Activated B cell treated with CpG ODN at 0.5 μM for 24 hours (primary cell): ENCODE data around the gene POPDC2. TPM values are rescaled to one million over a fixed set of nuclear protein-coding genes. Genes with fewer than 3 reads are reported as not detected.

ENCODE experiments used
- ATAC-seq: fragments of 200-7000 bp; cut with Tn5 transposase; one replicate; pipeline ENCODE4 v1.10.0; 2021; ENCODE audit warnings: low read depth, mild to moderate bottlenecking, moderate library complexity
- CTCF ChIA-PET: fragments of 350-600 bp; sonication (Branson Sonifier 250); formaldehyde crosslinking; loops from one replicate; lab custom pipeline; 2021; ENCODE audit warnings: antibody characterized with exemption; lab: Charles Lee
- POLR2A ChIA-PET: fragments of 350-600 bp; sonication (Branson Sonifier 250); formaldehyde crosslinking; loops from one replicate; lab custom pipeline; 2021; ENCODE audit warnings: antibody characterized with exemption; lab: Charles Lee
- DNase-seq: peaks from one replicate; pipeline ENCODE4 v3.0.0; 2022
- H3K27ac Mint-ChIP-seq: one replicate; pipeline ENCODE4 v1.8.0; 2020; ENCODE audit warnings: mixed read lengths
- H3K27me3 Mint-ChIP-seq: one replicate; pipeline ENCODE4 v1.8.0; 2021; ENCODE audit warnings: mixed read lengths
- H3K36me3 Mint-ChIP-seq: one replicate; pipeline ENCODE4 v1.8.0; 2021; ENCODE audit warnings: low read depth, mixed read lengths
- H3K4me1 Mint-ChIP-seq: one replicate; pipeline ENCODE4 v1.8.0; 2021; ENCODE audit warnings: mixed read lengths
- H3K4me3 Mint-ChIP-seq: one replicate; pipeline ENCODE4 v1.8.0; 2020; ENCODE audit warnings: mild to moderate bottlenecking, mixed read lengths
- H3K9me3 Mint-ChIP-seq: one replicate; pipeline ENCODE4 v1.8.0; 2020; ENCODE audit warnings: mixed read lengths
- CTCF ChIP-seq: fragments of 200-600 bp; IDR thresholded peaks from one replicate; pipeline ENCODE4 v1.8.0; 2022; ENCODE audit warnings: antibody characterized with exemption, mild to moderate bottlenecking
- intact Hi-C: fragments of 100-400 bp; cut with micrococcal nuclease; formaldehyde crosslinking; loops from one replicate; pipeline ENCODE4 v1.15.1; 2024
- total RNA-seq: library from RNA; stranded (reverse); gene quantifications from 2 replicates; pipeline ENCODE4 v1.2.3, GENCODE V29; 2022

POPDC2 gene
- total RNA-seq, 1 donor from 2014 or later: 6.7 TPM

DNA sequence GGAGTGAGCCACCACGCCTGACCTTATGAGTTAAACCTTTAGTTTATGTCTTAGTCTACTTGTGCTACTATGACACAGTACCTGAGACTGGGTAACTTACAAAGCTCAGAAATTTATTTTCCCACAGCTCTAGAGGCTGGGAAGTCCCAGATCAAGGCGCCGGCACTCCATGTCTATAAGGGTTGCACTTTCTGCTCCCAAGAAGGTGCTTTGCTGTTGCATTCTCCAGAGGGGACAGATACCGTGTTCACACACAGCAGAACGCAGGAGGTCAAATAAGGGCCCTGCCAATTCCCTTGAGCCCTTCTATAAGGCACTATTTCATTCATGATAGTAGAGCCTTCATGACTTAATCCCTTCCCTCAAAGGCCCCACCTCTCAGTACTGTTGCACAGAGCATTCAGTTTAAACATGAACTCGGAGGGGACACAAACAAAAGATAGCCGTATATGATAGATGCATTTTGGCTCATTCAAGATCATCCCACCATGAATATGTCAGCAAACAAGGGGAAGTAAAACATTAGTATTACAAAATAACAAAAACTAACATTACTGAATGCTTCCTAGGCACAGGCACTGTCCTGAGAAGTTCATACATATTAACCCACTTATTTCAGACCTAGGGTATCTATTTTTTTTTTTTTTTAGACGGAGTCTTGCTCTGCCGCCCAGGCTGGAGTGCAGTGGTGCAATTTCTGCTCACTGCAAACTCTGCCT is 36.2 kb downstream of the POPDC2 start:
- no peak overlapping the region for H3K27ac Mint-ChIP-seq
- intact Hi-C loops: no loop called here
- no peak for TF ChIP-seq CTCF
- no peak for ATAC-seq
- no peaks in the 10 kb centered on the region for H3K27me3 Mint-ChIP-seq
- H3K36me3 Mint-ChIP-seq: no peaks in the 10 kb centered on the region
- DNase-seq: no peak
- H3K9me3 Mint-ChIP-seq: no peaks in the 10 kb centered on the region
- CTCF ChIA-PET: no interaction called here
- POLR2A ChIA-PET: no interaction called here
- peaks cover 44% of the 10 kb centered on the region for H3K4me1 Mint-ChIP-seq
- no peak overlapping the region for H3K4me3 Mint-ChIP-seq

GRCh38 chr3:119620899-119621298 is 39.5 kb downstream of the POPDC2 start:
- CTCF ChIA-PET: no interaction called here
- no peak for TF ChIP-seq CTCF
- ATAC-seq (no peak), DNase-seq (no peak)
- no peaks in the 10 kb centered on the region for H3K36me3 Mint-ChIP-seq
- peaks cover 18% of the 10 kb centered on the region for H3K4me1 Mint-ChIP-seq
- H3K4me3 Mint-ChIP-seq: no peak overlapping the region
- H3K27ac Mint-ChIP-seq: no peak overlapping the region
- intact Hi-C loops: no loop called here
- no peaks in the 10 kb centered on the region for H3K9me3 Mint-ChIP-seq
- no peaks in the 10 kb centered on the region for H3K27me3 Mint-ChIP-seq
- POLR2A ChIA-PET: interaction anchor here (0.9 kb wide), 1 partner anchor 9 kb away, joined by 4 read pairs; no protein-coding TSS in a partner anchor

GRCh38 chr3:119619094-119619493 is 41.3 kb downstream of the POPDC2 start:
- ATAC-seq (no peak), DNase-seq (no peak)
- intact Hi-C loops: loop anchor here (2.0 kb wide), 1 partner anchor 18 kb away; no protein-coding TSS in a partner anchor
- CTCF ChIA-PET: interaction anchor here (0.8 to 1.3 kb wide), 2 partner anchors 9 to 61 kb away, joined by 4 read pairs; no protein-coding TSS in a partner anchor
- H3K4me3 Mint-ChIP-seq: no peak overlapping the region
- no peaks in the 10 kb centered on the region for H3K27me3 Mint-ChIP-seq
- H3K27ac Mint-ChIP-seq: no peak overlapping the region
- no peaks in the 10 kb centered on the region for H3K9me3 Mint-ChIP-seq
- H3K36me3 Mint-ChIP-seq: no peaks in the 10 kb centered on the region
- POLR2A ChIA-PET: no interaction called here
- peaks cover 8% of the 10 kb centered on the region for H3K4me1 Mint-ChIP-seq
- no peak for TF ChIP-seq CTCF

DNA sequence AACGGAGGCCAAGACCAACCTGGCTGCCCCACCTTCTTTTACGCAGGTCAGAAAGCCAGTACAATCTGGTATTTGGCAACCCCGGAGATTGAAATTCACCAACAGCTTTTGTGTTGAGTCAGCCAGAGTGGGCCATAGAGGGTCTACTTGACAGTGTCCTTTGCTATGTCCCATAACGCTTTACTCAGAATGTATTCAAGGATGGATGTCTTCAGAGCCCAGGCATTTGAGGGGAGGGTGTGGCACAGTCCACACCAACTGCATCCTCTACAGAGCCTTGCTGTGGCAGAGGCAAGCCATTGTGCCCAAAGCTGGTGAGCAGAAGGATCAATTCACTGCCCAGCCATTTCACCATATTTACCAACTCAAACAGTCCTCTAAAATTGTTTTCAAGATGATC is 44.3 kb downstream of the POPDC2 start:
- DNase-seq: no peak
- no peak for TF ChIP-seq CTCF
- ATAC-seq: no peak
- Mint-ChIP-seq H3K4me3 (no peak overlapping the region), H3K27me3 (no peaks in the 10 kb centered on the region), H3K9me3 (no peaks in the 10 kb centered on the region), H3K27ac (no peak overlapping the region), H3K36me3 (no peaks in the 10 kb centered on the region), H3K4me1 (peaks cover 8% of the 10 kb centered on the region)
- intact Hi-C loops: no loop called here
- POLR2A ChIA-PET: no interaction called here
- CTCF ChIA-PET: no interaction called here

- Mint-ChIP-seq H3K4me3 (no peak overlapping the region), H3K36me3 (no peaks in the 10 kb centered on the region), H3K4me1 (peaks cover 3% of the 10 kb centered on the region), H3K27ac (no peak overlapping the region), H3K9me3 (no peaks in the 10 kb centered on the region), H3K27me3 (no peaks in the 10 kb centered on the region)
- DNase-seq (no peak), ATAC-seq (no peak)
- CTCF ChIA-PET: no interaction called here
- intact Hi-C loops: no loop called here
- POLR2A ChIA-PET: interaction anchor here (0.7 kb wide), 2 partner anchors 10 to 11 kb away, joined by 5 to 7 read pairs; no protein-coding TSS in a partner anchor
- no peak for TF ChIP-seq CTCF
Measured at GRCh38 chr3:119613872-119614271, 46.5 kb downstream of the POPDC2 start.
